Inferior parietal cortex (tissue), 1 donor: ENCODE results near the gene KBTBD3.
"Not testable (repeated sequence)": the region's sequence is repeated elsewhere in the genome, so short reads cannot be mapped to it uniquely, and the experiment has no call there.

Source experiments
- DNase-seq: peaks from one replicate; pipeline ENCODE4 v3.0.0-alpha.2; 2016; ENCODE audit errors: extremely low spot score

The KBTBD3 gene

GRCh38 chr11:106011481-106011880, 65.7 kb downstream of the KBTBD3 start:
- no peak for DNase-seq

GRCh38 chr11:106003094-106003493, 74.1 kb downstream of the KBTBD3 start:
- DNase-seq = not testable (repeated sequence)

- DNase-seq = no peak
Measured at GRCh38 chr11:106001304-106002012, 75.7 kb downstream of the KBTBD3 start.
